HS-5 (cell line): ENCODE results near the gene TRIP4.

Source experiments
- DNase-seq: peaks from one replicate; pipeline ENCODE4 v3.0.0-alpha.2; 2012; ENCODE audit warnings: low read depth

Gene TRIP4

DNA sequence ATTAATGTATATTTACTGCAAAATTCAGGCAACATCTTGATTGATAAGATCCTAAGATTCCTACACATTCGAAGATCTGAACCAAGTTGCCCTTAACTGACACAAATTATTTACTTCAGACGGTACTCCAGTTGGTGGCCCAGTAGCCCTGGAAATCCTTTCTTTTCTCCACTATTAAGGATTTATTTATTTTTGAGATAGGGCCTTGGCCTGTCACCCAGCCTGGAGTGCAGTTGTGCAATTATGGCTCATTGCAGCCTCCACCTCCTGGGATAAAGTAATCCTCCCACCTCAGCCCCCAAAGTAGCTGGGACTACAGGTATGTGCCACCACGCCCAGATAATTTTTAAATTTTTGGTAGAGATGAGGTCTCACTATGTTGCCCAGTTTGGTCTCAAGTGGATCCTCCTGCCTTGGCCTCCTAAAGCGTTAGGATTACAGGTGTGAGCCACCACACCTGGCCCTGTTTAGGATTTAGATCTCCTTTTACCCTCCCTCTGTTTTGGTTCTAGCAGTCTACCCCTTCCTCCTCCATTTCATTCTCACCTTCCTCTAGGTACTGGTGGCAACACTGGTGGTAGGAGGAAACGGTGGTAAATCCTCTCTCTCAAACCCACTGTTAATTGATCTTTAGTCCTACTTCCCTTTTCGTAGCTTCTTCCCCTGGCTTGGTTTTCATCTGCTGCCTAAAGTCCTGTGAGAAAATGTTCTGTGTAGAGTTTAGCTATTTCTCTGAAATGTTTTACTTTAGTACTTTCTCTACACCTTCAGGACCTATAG is 60.1 kb downstream of the TRIP4 start:
- no peak for DNase-seq

DNA sequence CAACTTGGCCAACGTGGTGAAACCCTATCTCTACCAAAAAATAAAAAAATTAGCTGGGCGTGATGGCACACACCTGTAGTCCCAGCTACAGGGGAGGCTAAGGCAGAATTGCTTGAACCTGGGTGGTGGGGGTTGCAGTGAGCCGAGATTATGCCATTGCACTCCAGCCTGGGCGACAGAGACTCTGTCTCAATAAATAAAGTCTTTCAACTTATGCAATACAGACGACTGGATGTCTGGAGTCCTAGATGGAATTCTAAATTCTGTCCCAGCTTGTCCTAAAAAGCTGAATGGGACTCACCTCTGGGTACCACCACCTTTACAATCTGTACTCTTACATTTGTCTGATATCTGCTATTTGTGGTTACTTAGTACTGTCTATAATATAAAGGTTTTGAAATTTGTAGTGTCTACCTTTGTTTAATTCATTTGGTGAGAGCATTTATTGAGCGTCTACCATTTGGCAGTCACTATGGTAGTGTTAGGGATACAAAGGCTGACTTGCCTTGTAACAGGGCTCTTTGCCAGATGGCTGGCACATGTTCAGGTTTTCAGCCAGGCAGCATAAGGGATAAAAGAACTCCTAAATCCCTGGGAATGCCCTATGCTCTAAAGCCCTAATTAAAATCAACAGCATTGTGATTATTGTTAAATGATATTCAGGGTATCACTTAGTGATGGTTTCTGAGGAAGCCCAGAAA is 65.5 kb downstream of the TRIP4 start:
- no peak for DNase-seq

DNA sequence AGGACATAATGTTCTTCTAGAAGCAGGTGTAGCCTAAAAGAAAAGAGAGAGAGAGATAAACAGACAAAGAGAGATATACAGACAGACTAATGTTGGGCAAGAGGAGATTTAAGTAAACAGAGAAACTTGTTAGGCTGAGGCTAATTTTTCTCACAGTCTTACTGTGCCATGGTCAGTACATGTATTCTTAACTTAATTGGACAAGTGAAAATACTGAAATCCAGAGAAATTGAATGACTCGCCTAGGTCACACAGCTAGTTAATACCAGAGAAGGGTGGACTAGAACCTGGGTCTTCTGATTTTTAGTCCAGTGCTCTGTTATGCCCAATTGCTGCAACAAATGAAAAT is 66.0 kb downstream of the TRIP4 start:
- no peak for DNase-seq

DNA sequence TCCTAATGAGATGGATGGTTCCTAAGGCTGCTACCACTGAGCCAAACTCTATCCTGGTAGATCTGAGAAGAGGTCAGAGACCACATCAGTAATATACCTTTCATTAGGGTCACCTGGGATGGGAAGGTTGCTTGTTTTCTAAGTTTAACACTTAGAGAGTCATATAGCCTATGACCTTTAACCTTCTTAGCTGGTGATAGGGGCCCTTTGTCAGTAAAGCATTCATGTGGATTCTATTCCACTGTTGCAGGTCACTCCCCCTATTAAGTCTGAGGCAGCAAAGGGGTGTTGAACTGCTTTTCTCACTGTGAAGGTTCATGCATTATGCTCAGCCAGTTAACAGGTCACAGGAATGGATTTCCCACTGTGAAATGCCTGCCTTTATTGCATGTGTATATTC is 66.6 kb downstream of the TRIP4 start:
- DNase-seq: no peak

DNA sequence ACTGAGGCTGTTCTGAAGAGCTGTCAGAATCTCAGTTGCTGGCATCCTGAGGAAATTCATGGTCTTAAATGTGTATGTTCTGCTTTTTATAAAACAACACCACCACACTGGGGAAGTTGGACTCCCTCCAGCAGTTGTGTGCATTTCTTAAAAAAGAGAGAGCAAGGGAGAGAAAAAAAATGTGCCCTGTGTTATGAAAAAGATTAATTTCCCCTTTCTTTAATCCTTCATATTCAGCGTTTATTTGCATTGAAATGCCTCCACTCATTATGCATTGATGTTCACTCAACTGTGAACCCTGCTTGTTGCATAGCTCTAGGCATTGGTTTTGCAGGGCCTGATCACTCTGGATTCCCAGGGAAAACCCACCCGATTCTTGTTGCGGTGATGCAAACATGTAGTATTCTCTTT is 68.3 kb downstream of the TRIP4 start:
- DNase-seq: no peak

DNA sequence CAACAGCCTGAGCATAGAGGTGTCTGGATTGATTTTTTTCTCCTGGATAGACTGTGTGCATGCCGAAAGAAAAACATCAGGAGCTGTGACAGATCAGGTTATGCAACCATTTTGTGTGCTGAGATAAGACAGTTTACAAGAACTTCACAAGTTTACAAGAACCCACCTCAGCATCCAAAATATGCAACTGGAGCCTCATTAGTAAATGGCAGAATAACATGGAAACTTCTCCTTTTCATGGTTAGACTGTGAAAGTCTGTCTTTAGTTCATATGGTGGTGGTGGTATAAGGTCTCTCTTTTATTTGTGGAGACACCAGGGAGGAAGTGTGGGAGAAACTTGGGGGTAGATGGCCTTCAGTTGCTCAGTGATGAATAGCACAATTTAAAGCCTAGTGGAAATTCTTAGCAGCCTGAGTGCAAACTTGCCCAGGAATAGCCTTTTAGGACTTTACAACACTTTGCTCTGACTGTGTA is 69.0 kb downstream of the TRIP4 start:
- DNase-seq: no peak

DNA sequence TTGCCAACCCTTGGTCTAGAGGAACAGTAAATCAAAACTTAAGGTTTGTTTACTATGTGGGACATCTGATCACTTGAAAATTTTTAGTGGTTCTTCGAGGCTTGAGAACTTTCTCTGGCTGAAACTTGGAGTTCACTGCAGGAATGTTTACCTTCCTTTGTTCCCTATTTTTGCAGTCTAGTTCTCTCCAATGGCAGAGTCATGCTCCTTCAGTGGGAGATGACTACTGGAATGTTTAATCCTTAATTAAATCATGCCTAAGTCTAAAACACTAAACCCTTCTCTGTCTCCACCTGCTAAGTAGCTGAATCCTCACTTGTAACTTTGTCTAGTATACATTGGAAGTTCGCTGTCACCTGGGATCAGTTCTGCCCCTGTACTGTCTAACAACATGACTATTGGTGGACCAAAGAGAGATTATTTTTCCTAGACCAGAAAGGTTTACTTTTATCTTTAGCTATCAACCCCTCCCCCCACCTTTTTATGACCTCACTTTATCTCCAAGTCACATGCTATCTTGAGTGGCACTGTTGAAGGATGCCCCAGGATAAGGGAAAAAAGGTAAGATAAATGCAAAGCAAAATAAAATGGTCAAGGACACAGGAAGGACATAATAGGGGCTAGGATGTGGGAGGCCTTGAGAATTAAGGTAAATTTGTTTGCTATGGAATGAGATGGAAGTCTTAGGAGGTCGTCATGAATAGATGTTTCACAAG is 71.6 kb downstream of the TRIP4 start:
- DNase-seq: no peak

DNA sequence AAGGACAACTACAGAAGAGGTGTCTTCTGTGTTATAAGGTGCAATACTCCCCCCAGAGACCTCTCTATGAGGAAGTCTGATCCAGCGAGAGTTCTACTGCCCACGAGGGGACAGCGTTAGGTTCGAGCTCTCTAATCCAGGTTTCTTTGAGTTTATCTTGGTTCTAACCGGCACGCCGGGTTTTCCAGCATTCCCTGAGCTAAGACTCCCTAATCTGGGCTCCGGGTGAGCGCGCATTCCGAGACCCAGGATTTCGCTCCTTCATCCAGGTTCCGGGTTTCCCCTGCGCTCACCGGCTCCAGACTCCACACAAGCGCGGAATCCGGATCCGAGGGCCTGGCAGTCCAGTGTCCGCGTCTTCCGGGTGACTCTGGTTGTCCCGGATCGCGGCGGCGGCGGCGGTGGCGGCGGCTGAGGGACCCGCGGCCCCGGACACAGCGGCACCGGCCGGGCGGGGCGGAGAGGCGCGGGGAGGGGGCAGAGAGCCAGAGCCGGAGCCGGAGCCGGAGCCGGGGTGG is 72.6 kb downstream of the TRIP4 start, which contains the start of gene ZNF609:
Gene ZNF609, plus strand, starts transcription at position 373 of the 518 bp plus-strand sequence. CDS start 38,842 bp downstream, outside the sequence.
- peak; percentile 73 for DNase-seq

DNA sequence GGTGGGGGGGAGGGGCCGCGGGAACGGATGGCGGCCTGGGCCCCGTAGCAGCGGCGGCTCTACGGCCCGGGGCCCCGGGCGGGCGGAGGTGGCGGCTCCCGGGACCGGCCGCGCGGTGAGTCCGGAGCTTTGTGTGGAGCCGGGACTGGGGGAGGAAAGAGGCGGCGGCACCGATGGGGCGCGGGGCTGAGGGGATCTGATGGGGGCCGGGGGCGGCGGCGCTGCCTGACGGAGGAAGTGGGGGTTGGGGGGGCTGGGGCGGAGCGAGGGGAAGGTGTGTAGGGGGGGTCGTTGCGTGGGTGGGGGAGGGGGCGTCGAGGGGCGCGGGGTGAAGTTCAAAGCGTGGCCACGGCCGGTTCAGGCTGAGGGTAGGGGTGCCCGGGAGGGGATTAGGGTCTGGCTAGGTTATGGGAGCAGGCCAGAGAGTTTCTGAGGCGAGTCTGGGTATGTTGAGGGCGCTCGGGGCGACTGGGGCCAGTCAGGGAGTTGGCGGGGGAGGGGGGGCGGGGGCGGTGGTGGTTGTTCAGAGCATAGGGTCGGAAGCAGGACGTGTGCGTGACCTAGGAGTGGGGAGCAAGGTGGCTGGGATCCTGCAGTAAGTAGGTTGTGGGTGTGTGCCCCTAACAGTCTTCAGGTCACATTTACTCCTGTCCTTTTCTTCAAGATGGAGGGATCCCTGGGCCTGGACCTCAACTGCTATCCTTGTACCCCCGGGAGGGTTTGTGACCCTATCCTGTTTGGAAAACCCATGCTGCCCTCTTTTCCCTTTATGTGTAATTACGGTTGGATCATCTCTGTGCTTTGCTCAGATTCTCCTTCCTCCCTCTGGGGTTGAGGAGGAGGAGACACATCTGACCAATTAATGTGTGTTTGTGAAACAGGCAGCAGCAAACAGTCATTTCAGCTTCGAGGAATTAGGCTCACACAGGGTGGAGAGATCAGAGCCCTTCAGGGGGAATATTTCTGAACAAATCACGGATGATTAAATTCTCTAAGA is 73.4 kb downstream of the TRIP4 start:
- peak; percentile 69 for DNase-seq

DNA sequence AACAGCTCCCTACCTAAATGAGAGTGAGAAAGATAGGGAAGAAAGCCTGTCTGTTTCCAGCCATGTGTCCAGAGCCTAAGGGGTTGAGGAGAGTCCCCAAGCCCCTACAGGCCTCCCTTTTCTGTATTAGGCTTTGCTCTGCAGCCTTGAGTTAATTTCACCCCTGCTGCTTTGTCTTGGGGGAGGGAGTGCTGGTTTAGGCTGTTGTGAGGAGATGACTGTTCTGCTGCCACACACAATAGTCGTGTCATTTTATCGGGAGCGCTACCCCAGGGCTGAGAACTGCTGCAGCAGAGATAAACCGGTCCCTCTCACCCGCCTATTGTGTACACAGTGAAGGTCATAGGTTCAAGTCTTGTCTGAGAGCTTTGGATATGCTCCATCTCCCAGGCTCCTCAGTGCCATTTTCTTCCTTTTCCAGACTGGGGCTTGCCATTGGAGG is 74.1 kb downstream of the TRIP4 start:
- no peak for DNase-seq

DNA sequence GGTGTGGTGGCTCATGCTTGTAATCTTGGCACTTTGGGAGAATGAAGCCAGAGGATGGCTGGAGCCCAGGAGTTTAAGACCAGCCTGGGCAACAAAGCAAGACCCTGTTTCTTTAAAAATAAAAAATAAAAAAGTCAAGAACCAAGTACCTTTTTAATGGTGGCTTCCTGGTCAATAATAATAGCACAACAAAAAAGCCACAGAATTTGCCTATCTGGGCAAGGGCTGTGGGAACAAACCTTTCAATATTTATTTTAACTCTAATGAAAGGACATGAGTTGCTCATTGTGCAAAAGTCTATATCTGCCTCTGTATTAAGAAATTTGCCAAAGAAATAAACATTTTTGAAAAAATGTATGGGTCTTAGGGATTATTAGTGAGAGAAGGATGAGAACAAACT is 74.9 kb downstream of the TRIP4 start:
- DNase-seq: no peak

DNA sequence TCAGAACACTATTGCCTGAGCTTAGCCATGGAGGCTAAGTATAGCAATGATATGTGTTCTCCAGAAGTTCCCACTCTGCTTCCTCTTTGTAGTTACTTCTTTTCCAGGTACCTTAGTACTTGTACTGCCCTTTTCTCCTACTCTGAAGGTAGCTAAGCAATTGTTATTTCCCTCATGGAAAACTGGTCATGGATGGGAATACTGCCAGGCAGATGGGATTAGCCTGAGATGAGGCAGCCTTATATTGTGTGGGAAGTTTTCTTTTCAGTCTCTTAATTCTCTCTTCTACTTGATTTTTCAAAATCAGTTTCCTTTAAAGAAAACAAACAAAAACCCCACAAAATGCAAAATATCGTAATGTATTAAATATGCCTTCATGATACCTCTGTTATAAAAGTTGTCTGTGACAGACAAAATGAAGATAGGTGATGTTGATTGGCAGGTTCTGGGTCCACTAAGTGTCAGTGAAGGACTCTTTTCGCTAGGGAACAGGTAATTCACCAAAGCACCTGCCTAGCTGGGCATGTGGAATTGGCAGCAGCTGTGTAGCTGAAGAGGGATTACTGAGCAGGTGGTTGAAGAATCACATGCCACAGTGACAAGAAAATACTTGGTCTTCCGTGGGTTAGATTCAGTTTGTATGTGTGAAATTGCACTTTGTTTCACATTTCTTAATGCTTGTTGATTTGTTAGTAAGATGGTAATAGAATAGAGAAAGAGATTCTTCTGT is 76.8 kb downstream of the TRIP4 start:
- DNase-seq: no peak

DNA sequence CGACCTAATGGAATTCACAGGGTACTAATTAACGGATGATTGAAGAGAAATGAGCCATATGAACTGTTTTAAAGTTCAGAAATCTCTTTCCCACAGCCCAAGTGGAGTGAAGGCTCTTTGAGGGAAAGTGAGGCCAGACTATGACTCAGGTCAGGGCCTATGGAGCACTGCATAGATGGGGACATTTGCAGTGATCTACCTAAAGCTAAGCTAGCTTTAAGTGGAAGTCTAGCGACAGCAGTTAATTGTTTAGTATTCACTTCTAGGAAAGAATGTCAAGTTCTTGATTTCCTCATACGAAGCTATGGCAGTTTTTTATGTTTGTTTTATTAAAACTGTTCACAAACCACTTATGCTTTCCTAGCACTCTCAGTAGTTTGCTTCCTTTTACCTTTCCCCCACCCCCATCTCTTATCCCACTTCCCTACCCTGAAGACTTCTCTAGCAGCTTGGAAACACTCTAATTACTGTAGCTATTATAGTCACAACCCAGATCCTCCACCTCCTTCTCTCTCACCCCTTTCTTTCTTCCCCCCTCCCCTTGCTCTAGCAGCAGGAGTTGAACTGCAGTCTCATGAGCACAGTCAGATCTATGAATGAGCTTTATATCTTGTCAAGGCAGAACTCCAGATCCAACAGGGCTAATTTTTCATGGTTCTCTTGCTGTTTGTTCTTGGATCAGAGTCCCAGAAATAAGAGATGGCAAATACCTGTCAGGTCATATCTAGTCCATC is 78.9 kb downstream of the TRIP4 start:
- DNase-seq: no peak

DNA sequence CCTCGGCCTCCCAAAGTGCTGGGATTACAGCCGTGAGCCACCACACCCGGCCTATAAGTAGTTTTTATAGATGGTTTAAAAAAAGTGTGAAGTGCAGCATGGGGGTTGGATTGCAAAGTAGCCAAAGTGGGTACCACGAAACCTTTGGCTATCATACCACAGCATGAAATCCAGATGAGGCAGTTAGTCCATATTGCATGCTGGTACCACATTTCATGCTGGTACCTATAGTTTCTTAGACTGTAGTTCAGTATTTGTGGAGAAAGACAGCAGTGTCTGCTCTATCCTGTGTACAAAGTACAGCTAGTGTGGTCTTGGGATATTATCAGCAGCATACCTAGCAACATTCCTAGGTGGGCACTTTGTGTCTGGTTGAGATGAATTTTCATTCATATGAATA is 84.5 kb downstream of the TRIP4 start:
- DNase-seq: no peak

DNA sequence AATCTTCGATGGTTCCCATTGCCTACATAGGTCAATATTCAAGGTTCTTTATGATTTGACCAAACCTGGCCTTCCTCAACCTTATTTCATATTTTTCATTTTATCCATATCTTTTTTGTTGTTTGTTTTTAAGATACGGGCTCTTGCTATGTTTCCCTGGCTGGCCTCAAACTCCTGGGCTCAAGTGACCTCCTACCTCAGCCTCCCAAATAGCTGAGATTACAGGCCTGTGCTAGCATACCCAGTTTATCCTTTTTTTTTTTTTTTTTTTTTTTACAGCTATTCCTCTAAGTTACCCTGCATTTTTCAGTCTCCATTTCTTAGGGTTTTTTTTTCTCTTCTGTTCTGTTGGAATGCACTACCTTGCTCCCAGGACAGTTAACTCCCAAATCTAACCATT is 87.2 kb downstream of the TRIP4 start:
- no peak for DNase-seq

DNA sequence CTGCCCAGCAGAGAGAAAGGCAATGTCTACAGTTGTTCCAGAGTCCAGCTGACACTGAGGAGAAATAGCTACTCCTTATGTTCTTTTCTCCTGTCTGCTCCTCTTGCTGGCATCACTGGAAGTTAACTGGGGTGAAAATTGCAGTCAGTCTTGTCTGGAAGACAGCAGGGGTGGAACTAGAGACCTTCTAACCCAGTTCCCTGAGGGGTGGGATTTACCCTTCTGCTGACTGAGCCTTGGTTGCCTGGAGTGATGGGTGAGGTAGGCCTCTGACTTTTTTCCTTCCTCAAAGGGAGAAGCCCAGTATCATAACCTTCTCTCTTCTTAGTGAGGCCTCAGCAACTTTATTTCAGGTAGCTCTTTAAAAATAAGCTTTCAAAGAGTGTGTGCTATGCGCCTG is 88.9 kb downstream of the TRIP4 start:
- no peak for DNase-seq

DNA sequence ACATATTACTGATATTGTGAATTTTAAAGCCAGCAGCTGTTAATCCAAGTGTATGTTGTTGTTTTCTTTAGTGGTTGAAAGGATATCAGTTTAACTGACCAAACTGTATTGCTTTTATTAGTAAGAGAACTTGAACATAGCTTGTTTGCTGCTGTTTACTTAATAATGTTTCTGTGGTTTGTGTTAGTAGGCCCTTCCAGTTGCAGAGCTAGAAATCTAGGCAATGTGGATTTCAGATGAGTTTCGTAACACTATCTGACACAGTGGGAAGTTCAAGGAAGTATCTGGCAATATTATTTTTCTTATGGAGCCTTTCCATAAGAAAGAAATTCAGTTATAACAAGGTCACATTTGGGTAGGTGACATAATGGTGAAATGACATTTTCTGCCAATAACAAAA is 91.2 kb downstream of the TRIP4 start:
- no peak for DNase-seq

DNA sequence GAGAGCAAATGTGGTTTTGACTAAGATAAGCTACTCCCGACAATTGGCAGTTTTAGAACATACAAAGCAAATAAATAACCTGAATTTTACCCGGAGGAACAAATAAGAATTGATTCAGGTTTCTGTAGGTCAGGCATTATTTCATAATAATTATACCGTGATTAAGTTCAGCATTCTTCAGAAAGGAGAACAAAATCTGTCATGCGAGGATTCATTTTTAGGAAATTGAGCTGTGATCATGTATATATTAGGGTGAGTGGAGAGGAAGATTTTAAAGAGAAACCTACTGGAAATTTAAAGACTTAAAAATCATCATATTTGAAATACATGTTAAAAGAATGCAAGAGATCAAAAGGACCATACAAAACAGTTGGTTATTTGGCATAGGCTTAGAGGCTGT is 93.3 kb downstream of the TRIP4 start:
- DNase-seq: no peak

DNA sequence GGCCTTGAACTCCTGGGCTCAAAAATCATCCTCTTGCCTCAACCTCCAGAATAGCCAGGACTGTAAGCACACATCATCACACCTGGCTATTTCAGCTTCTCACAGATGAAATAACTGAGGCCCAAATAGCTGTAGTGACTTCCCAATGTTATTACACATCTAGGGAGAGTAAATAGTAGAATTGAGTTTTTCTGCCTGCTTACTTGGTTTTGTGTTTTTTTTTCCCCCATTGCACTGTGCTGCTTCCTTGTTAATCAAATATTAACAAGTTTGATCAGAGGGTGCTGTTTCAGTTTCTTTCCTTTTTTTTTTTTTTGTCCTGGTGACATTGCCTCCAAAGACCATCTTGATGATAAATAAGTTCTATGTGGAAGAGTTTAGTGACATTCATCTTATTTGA is 96.1 kb downstream of the TRIP4 start:
- DNase-seq: no peak

DNA sequence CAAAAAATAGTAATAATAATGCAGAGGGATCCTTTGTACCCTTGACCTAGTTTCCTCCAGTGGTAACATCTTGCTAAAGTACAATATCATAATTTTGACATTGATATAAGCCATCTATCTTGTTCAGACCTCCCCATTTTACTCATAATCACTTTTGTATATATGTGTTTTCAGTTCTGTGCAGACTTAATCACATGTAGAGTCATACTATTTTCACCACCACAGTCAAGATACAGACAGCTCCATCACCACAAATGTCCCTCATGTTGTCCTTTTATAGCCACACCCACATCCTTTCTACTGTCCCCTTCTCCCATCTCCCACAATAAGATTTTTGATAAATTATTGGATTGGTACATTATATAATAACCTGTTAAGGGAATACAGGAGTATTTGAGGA is 98.2 kb downstream of the TRIP4 start:
- no peak for DNase-seq
